PC-3 (cell line): ENCODE results near the gene DCUN1D1. TPM values are rescaled to one million over a fixed set of nuclear protein-coding genes. Genes with fewer than 3 reads are reported as not detected.

ENCODE experiments used
- ATAC-seq: fragments of 200-7000 bp; cut with Tn5 transposase; 2 replicates; pipeline ENCODE4 v1.9.1; 2020; ENCODE audit warnings: mild to moderate bottlenecking, moderate library complexity
- BruUV-seq: library from RNA; stranded (reverse); fragments of 400-500 nt; replicated peaks from 2 replicates; lab custom pipeline; 2021; lab: Mats Ljungman, UMichigan
- CTCF ChIA-PET: fragments of 300-600 bp; sonication (Branson Sonifier 250); formaldehyde crosslinking; loops from one replicate; lab custom pipeline; 2022; ENCODE audit warnings: antibody characterized with exemption; lab: Charles Lee
- POLR2A ChIA-PET: fragments of 300-600 bp; sonication (Branson Sonifier 250); formaldehyde crosslinking; loops from one replicate; lab custom pipeline; 2022; ENCODE audit warnings: antibody characterized with exemption; ENCODE audit not compliant: unreplicated experiment; lab: Charles Lee
- DNase-seq: peaks from one replicate; pipeline ENCODE4 v3.0.0-alpha.2; 2015
- H2AFZ ChIP-seq: fragments of 300-600 bp; sonication (generic); 2 replicates; pipeline ENCODE4 v1.6.0; 2016; ENCODE audit warnings: antibody characterized with exemption, low read length
- H3F3A ChIP-seq: fragments of 300-600 bp; sonication (generic); one replicate; pipeline ENCODE4 v1.6.0; 2017; ENCODE audit warnings: antibody characterized with exemption, low read length, control low read depth, mild to moderate bottlenecking; ENCODE audit not compliant: unreplicated experiment
- H3K27ac ChIP-seq: fragments of 300-600 bp; sonication (generic); 2 replicates; pipeline ENCODE4 v1.5.1; 2016; ENCODE audit warnings: mild to moderate bottlenecking, low read length
- H3K27me3 ChIP-seq: fragments of 300-600 bp; sonication (generic); 2 replicates; pipeline ENCODE4 v1.6.1; 2016; ENCODE audit warnings: low read length, mixed read lengths
- H3K36me3 ChIP-seq: fragments of 300-600 bp; sonication (generic); 2 replicates; pipeline ENCODE4 v1.6.1; 2016; ENCODE audit warnings: low read depth, mixed run types, low read length, mixed read lengths
- H3K4me1 ChIP-seq: fragments of 300-600 bp; sonication (generic); 2 replicates; pipeline ENCODE4 v1.5.1; 2016; ENCODE audit warnings: low read length; ENCODE audit not compliant: insufficient read depth
- H3K4me2 ChIP-seq: fragments of 300-600 bp; sonication (generic); 2 replicates; pipeline ENCODE4 v1.6.0; 2016; ENCODE audit warnings: low read length
- H3K4me3 ChIP-seq: fragments of 300-600 bp; sonication (generic); 2 replicates; pipeline ENCODE4 v1.5.1; 2016; ENCODE audit warnings: mild to moderate bottlenecking, low read length, mixed read lengths
- H3K79me2 ChIP-seq: fragments of 300-600 bp; sonication (generic); 2 replicates; pipeline ENCODE4 v1.6.1; 2017; ENCODE audit warnings: low read length, mixed read lengths
- H3K9ac ChIP-seq: fragments of 300-600 bp; sonication (generic); 2 replicates; pipeline ENCODE4 v1.6.0; 2016; ENCODE audit warnings: mild to moderate bottlenecking, low read length
- H3K9me2 ChIP-seq: fragments of 300-600 bp; sonication (generic); replicated peaks from 2 replicates; pipeline ENCODE4 v1.6.1; 2016; ENCODE audit warnings: mixed run types, low read length, mixed read lengths
- H3K9me3 ChIP-seq: fragments of 300-600 bp; sonication (generic); 2 replicates; pipeline ENCODE4 v1.6.1; 2016; ENCODE audit warnings: low read length, mixed read lengths
- H4K20me1 ChIP-seq: fragments of 300-600 bp; sonication (generic); 2 replicates; pipeline ENCODE4 v1.6.1; 2016; ENCODE audit warnings: low read length, mixed read lengths
- CTCF ChIP-seq: fragments of 300-600 bp; sonication (generic); conservative IDR thresholded peaks from 2 replicates; pipeline ENCODE4 v1.5.1; 2017; ENCODE audit warnings: antibody characterized with exemption, low read depth, mild to moderate bottlenecking, low read length
- EZH2 ChIP-seq: fragments of 300-600 bp; sonication (generic); IDR thresholded peaks from one replicate; pipeline ENCODE4 v1.6.1; 2017; ENCODE audit warnings: antibody characterized with exemption, mild to moderate bottlenecking, low read length; ENCODE audit not compliant: unreplicated experiment
- EZH2phosphoT487 ChIP-seq: fragments of 300-600 bp; sonication (generic); IDR thresholded peaks from 2 replicates; pipeline ENCODE4 v1.6.1; 2018; ENCODE audit warnings: mild to moderate bottlenecking, antibody characterized with exemption, low read length, borderline replicate concordance
- intact Hi-C: fragments of 100-400 bp; cut with micrococcal nuclease; formaldehyde crosslinking; loops from 2 replicates; pipeline ENCODE4 v1.9.0; 2023
- total RNA-seq: library from RNA; depleted of rRNA; stranded (reverse); fragments of >200 nt; gene quantifications from 2 replicates; pipeline ENCODE4 v1.2.3, GENCODE V29; 2014

DCUN1D1 gene
- total RNA-seq, 1 experiment from 2014 or later, result 39.7 TPM

- TF ChIP-seq CTCF (no peak), EZH2 (no peak), EZH2phosphoT487 (no peak)
Measured at GRCh38 chr3:182967218-182968204, 12.8 kb downstream of the DCUN1D1 start.

GRCh38 chr3:182965861-182966366 is 14.4 kb downstream of the DCUN1D1 start:
- Histone ChIP-seq H4K20me1 (no peaks in the 10 kb centered on the region), H3K9me3 (no peaks in the 10 kb centered on the region), H3K9me2 (no peaks in the 10 kb centered on the region), H3K27ac (no peak overlapping the region), H3K79me2 (peaks cover 66% of the 10 kb centered on the region), H3K4me1 (peaks cover 33% of the 10 kb centered on the region), H3K36me3 (peaks cover 14% of the 10 kb centered on the region; the same call in 1 of the 2 replicates), H3K9ac (no peak overlapping the region), H3K4me2 (no peak overlapping the region), H3K4me3 (no peak overlapping the region), H3F3A (no peaks in the 10 kb centered on the region), H2AFZ (no peak overlapping the region), H3K27me3 (no peaks in the 10 kb centered on the region)
- ATAC-seq (no peak), DNase-seq (no peak)
- TF ChIP-seq EZH2phosphoT487 (no peak), CTCF (no peak), EZH2 (no peak)
- CTCF ChIA-PET, result no interaction called here
- POLR2A ChIA-PET, result no interaction called here
- no TSS peak for BruUV-seq
- intact Hi-C loops, result loop anchor here (5.0 kb wide), 3 partner anchors 59 to 156 kb away; partner anchors contain the start of gene MCCC1

More at GRCh38 chr3:182967218-182968204, 12.8 kb downstream of the DCUN1D1 start:
- no peaks in the 10 kb centered on the region for H3F3A ChIP-seq
- intact Hi-C loops, result loop anchor here (5.0 kb wide), 3 partner anchors 60 to 155 kb away; partner anchors contain the start of gene MCCC1
- POLR2A ChIA-PET, result no interaction called here
- CTCF ChIA-PET, result no interaction called here
- 0 out of 2 replicates have a peak overlapping the region, but pooled peaks have one; percentile 12 for H3K4me2 ChIP-seq
- H2AFZ ChIP-seq, result no peak overlapping the region
- peaks cover 13% of the 10 kb centered on the region; the same call in 1 of the 2 replicates for H3K36me3 ChIP-seq
- H3K4me1 ChIP-seq, result peaks cover 43% of the 10 kb centered on the region
- H3K9me3 ChIP-seq, result no peaks in the 10 kb centered on the region
- BruUV-seq, result no TSS peak
- H3K4me3 ChIP-seq, result no peak overlapping the region
- no peak overlapping the region for H3K9ac ChIP-seq
- H3K27ac ChIP-seq, result peak overlapping the region; percentile 8; the same call in 1 of the 2 replicates
- ATAC-seq, result peak; percentile 77
- no peaks in the 10 kb centered on the region for H4K20me1 ChIP-seq
- DNase-seq, result no peak
- no peaks in the 10 kb centered on the region for H3K27me3 ChIP-seq
- H3K79me2 ChIP-seq, result peaks cover 82% of the 10 kb centered on the region
- no peaks in the 10 kb centered on the region for H3K9me2 ChIP-seq
